GM21367 (cell line): ENCODE measurements around the gene BTG4.

Source experiments
- ATAC-seq: cut with Tn5 transposase; IDR thresholded peaks from one replicate; pipeline ENCODE4 v1.9.1; 2021; ENCODE audit not compliant: unreplicated experiment

BTG4 gene

DNA sequence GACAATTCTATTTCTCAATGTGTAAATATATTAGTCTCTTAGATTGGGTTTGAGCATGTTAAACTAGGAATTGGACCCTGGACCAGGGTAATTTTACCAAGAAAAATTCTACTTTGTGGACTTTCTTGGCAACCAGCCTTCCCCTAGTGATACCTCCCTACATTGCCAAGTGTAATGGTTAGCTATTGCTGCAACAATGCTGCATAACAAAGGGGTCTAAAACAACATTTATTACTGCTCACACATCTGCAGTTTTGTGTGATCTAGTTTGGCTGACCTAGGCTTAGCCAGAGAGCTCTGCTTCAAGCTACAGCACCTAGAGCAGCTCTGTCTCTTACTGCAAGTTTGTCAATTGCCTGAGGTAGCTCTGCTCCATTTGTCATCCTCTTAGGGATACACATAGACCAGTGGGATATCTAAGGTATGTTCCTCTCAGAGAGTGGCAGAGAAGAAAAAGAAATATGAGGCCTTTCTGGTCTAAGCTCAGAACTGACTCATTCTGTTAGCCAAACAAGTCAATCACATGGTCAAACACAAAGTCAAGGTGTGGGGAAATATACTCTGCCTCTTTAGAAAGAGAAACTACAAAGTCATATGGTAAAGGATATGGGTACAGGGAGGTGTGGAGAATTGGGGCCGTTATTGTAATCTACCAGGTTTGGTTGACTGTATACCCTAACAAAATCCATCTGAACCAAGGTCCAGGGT is 26.4 kb upstream of the BTG4 start:
- ATAC-seq: no peak

GRCh38 chr11:111537336-111537860 is 25.2 kb upstream of the BTG4 start:
- no peak for ATAC-seq

DNA sequence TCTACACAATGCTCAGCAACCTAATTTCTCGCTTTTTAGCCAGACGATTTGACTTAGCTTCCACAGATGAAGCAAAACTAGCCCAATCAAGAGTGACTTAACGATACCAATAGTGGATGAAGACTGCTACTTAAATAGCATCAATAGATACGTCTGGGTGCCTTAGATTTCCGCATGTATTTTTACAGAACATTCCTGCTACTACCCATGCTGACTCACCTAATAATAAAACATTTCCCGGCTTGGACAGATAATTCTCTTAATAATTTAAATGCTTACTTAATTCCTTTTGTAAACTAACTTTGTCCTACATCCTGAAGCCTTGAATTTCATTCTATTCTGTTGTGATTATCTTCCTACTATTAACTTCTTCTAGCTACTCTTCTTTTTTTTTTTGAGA is 23.1 kb upstream of the BTG4 start:
- no peak for ATAC-seq

- ATAC-seq: no peak
These were observed 20.2 kb upstream of the BTG4 start for GRCh38 chr11:111532365-111532709.

DNA sequence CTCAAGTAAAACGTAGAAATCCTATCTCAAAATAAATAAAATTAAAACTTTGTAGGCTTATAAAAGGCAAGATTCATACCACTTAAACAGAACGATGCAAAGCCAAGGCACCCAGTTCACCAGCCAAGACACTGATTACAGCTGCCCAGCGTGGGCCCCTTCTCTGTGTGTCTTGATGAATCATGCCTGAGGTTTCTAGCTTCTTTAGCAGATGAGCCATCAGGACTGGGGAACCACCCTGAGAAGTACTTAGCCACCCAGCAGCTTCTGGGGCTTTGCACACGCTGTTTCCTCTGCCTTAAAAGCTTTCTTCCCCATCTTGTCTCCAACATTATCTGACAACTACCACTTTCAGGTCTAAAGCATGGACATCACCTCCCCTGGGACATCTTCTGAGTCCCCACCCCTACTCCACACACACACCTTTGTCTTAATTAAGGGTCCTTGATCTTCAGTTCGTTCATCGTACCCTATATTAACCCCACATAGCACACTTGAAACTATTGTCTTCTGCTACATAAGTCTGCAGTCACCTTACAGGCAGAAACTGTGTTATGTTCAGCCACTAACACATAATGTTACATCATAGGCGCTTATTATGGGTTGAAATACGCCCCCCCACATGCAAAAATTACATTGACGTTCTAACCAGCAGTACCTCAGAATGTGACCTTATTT is 19.6 kb upstream of the BTG4 start:
- no peak for ATAC-seq

- ATAC-seq: no peak
These were observed 18.9 kb upstream of the BTG4 start for GRCh38 chr11:111531136-111531535.

- no peak for ATAC-seq
These were observed 17.9 kb upstream of the BTG4 start for GRCh38 chr11:111530091-111530490.

DNA sequence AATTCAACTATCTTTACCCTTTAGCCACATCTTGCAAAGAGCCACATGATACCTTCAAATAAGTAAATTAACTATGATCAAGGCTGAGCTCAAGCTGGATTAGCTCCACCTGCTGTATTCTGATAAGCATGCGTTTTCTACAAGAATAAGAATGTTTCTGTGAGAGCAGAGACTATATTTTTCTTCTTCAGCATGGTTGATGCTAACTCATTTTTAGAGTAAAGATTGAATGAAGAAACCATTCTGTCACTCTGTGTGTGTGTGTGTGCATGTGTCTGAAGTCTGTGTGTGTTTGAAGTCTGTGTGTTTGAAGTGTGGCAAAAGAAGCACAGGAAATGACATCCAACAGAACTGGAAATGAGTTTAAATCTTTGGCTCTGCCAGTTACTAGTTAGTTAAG is 16.4 kb upstream of the BTG4 start:
- ATAC-seq: no peak

DNA sequence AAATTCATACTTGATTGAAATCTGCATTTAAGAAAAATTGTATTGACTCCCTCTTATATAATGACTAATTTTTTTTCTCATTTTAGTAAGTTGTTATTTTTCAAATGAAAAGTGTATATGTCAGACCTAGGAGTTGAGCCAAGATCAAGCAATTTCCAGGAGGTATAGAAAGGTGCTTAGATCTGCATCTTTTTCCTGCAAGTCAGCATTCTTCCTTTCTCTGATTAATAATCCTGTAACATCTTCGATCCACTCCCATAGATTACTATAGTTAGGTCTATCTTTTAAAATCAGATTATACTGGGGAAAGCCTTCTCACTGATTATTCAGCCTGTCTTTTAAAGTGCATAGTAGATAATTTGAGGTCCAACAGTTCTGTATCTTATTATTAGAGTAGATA is 15.1 kb upstream of the BTG4 start:
- no peak for ATAC-seq

DNA sequence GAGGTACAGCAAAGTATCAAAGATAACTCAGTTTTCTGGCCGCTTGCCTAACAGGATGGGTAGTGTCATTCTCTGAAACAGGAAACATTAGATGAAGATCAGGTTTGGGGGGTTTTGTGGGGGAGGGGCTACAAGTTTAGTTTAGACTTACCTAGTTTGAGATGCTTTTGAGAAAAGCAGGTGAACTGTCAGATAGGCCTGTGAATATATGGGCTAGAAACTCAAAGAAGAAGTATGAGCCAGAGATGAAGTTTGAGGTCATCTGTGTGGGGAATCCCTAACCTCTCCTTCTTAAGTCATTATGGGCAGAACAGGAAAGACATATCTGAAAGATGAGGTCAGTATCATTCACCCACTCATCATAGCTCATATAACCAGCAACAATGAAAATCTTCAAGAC is 14.3 kb upstream of the BTG4 start:
- no peak for ATAC-seq

GRCh38 chr11:111525456-111525855 is 13.3 kb upstream of the BTG4 start:
- no peak for ATAC-seq

DNA sequence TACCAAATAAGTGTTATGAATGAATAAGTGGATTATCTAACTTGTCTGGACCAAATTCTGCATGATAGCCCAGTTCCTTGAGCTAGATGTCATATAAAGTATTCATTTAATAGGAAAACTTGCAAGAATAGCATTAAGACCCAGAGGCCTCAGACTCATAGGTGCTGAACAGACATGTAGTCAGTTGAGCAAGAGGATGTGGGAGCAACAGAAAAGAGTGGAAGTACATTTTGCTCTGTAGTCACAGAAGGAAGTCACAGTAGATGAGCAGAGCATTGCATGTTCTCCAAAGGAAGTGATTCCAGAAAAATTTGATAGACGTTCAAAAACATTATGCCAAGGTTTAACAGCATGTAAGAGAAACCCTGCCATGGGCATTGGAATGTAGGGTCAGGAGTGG is 11.9 kb upstream of the BTG4 start:
- ATAC-seq: no peak

DNA sequence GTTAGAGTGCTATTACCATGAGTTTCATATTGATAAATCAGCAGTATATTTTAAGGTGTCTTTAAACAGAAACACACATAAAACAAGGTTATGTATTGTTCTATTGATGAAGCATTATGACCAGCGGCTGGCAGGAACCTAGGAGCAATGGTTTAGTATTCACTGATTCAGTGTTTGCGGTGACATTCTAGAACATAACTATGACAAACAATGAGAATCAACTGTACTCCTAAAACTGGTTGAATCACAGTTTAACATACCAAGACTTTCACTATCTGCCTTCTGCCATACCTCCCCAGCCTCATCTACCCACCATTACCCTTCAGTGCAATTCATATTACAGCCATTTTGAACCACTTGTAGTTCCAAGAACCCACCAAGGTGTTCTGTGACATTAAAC is 11.2 kb upstream of the BTG4 start:
- ATAC-seq: no peak

DNA sequence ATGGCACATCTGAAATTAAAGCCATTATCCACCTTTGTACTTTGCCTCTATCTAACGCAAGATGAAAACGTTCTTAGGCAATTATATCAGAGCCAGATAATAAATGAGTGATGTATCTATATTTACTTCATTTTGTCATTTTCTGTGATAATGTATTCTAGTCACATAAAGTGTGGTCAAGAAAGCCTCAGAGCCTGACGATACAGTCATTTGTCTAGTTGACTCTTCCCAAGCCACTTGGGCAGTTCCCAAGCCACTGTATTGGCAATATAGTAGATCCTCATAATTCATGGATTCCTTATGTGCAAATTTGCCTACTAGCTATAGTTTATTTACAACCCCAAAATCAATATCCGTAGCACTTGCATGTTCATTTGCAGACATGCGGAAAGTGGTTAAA is 10.2 kb upstream of the BTG4 start:
- no peak for ATAC-seq

DNA sequence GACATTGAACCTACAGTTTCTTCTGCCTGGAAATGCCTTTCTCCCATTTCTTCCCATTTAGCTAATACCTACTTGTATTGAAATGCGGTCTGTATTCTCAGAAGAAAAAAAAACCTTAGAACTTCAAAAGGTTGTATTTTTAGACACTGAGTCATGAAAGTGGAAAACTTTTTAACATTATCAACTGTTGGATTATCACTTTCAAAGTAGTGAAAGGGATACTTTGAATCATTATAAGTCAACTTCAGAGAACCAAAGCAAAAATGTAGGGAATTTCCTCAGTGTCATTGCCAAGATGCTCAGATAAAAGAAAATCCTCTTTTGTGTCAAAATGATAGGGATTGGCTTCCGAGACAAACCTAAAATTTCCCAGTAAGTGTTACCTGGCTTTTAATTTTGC is 8.9 kb upstream of the BTG4 start:
- ATAC-seq: no peak

GRCh38 chr11:111520560-111520959 is 8.4 kb upstream of the BTG4 start:
- ATAC-seq: no peak

DNA sequence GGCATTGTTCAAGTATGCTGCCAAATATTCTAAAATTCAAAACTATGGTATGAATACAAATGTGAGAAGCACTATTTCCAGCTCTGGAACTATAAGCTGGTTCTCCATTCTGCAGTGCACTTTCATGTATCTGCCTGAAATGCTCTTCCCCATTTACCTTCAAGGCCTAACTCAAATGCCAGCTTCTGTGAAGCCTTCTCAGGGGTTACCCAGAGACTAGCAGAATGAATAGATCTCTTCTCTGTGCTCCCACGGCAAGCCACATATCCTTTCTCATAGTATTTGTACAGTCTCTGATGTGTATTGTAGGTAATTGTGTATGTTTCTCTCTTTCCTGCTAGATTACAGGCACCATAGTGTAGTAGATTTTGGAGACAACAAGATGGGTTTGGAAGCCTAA is 6.5 kb upstream of the BTG4 start:
- ATAC-seq: no peak

DNA sequence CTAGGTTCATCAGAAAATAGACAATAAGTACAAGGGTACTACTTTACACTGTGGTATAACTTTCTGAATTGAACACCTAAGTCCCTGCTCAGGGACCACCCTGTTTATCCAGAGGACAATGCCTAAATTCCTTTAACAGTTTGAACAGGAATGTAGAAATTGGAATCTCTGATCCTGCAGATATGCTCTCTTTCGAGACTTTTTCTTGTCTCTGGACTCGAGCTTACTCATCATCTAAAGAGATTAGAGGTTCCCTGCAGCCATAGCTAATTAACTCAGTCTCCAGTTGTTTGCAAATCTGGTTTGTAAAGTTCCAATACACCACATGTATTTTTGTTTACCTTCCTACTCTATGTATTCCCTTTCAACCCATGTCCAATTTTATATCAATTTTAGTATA is 3.4 kb upstream of the BTG4 start:
- ATAC-seq: no peak

- ATAC-seq: no peak
These were observed 2.2 kb upstream of the BTG4 start, which contains the start of gene HOATZ for GRCh38 chr11:111514216-111515031. HOATZ (plus strand) TSS chr11:111514778; CDS start chr11:111514785, 7 bp downstream.

GRCh38 chr11:111513240-111513605 is 1.0 kb upstream of the BTG4 start:
- no peak for ATAC-seq

DNA sequence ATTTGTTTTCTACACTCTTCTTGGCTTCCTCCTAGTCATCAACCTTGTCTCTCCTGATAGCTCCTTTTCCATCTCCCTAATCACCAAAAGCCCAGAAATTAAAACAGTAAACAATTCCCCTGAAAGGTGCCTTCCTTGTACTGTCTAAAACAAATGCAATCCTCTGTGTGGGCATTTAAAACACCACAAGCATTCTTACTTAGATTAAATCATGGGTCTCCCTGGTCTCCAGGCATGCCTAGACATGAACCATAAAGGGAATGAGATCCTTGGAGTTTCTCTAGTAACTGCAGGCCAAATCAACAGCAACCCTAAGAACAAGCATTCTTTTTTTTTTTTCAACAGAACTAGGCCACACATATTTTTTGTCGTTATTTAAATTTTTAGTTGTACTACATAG is 1.9 kb downstream of the BTG4 start:
- no peak for ATAC-seq

DNA sequence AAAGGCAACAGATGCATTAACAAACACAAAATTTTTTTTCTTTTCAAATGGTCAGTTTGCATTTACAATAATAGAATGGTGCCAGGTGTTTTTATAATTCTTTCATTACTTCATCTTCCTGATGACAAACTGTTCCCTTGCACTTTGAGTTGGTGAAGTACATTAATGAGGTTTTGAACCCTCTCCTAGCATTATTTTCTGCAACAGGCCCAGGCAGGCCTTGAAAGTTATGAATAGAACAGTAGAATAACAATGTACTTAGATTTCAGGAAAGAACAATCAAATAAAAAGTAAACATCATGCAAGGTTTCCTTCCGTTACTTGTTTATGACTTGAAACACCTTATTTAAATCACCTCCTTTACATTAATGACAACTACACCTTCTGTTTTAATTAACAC is 9.6 kb downstream of the BTG4 start:
- ATAC-seq: no peak
